Mucosa of rectum (tissue), 2 donors: ENCODE results near the gene C4orf51.
"Not testable (repeated sequence)": the region's sequence is repeated elsewhere in the genome, so short reads cannot be mapped to it uniquely, and the experiment has no call there.

ENCODE experiments used
- H3K27ac ChIP-seq, 2 donors: one replicate each; pipeline ENCODE4 v1.7.0; 2013; ENCODE audit warnings: inconsistent platforms in 2 of 2, low read depth in 2 of 2, low read length in 2 of 2
- H3K27me3 ChIP-seq, 2 donors: one replicate each; pipeline ENCODE4 v1.7.0; 2013; ENCODE audit warnings: low read length in 2 of 2; ENCODE audit not compliant: control insufficient read depth in 2 of 2, insufficient read depth in 2 of 2
- H3K36me3 ChIP-seq, 2 donors: one replicate each; pipeline ENCODE4 v1.7.0; 2013; ENCODE audit warnings: low read length in 2 of 2; ENCODE audit not compliant: control insufficient read depth in 2 of 2, insufficient read depth in 2 of 2
- H3K4me1 ChIP-seq, 2 donors: one replicate each; pipeline ENCODE4 v1.7.0; 2013; ENCODE audit warnings: low read length in 2 of 2, mild to moderate bottlenecking in 1 of 2; ENCODE audit not compliant: control insufficient read depth in 2 of 2, insufficient read depth in 2 of 2
- H3K4me3 ChIP-seq, 2 donors: one replicate each; pipeline ENCODE4 v1.7.0; 2013; ENCODE audit warnings: low read length in 2 of 2
- H3K9ac ChIP-seq, 2 donors: one replicate each; pipeline ENCODE4 v1.7.0; 2013; ENCODE audit warnings: low read length in 2 of 2, low read depth in 1 of 2, mild to moderate bottlenecking in 1 of 2
- H3K9me3 ChIP-seq, 2 donors: one replicate each; pipeline ENCODE4 v1.7.0; 2013; ENCODE audit warnings: low read length in 2 of 2; ENCODE audit not compliant: control insufficient read depth in 2 of 2
- donor health status: healthy.
- donor health status: Normal muscosa, but diverticular disease.

The C4orf51 gene

GRCh38 chr4:145665773-145666172 lies 14.2 kb upstream of the C4orf51 start:
- H3K27ac ChIP-seq, result no peak overlapping the region
- H3K9me3 ChIP-seq, result no peaks in the 10 kb centered on the region
- no peaks in the 10 kb centered on the region for H3K36me3 ChIP-seq
- no peak overlapping the region for H3K9ac ChIP-seq
- H3K27me3 ChIP-seq, result no peaks in the 10 kb centered on the region
- no peak overlapping the region for H3K4me3 ChIP-seq
- no peaks in the 10 kb centered on the region for H3K4me1 ChIP-seq

GRCh38 chr4:145670422-145670821 lies 9.5 kb upstream of the C4orf51 start:
- no peak overlapping the region for H3K9ac ChIP-seq
- H3K9me3 ChIP-seq, result no peaks in the 10 kb centered on the region
- H3K27me3 ChIP-seq, result no peaks in the 10 kb centered on the region
- H3K36me3 ChIP-seq, result no peaks in the 10 kb centered on the region
- H3K4me1 ChIP-seq, result no peaks in the 10 kb centered on the region
- no peak overlapping the region for H3K4me3 ChIP-seq
- H3K27ac ChIP-seq, result no peak overlapping the region

GRCh38 chr4:145679520-145679919 lies 426 bp upstream of the C4orf51 start:
- peaks cover 0 to 6% of the 10 kb centered on the region in 2 donors for H3K4me1 ChIP-seq
- no peaks in the 10 kb centered on the region for H3K27me3 ChIP-seq
- no peaks in the 10 kb centered on the region for H3K36me3 ChIP-seq
- H3K9me3 ChIP-seq, result no peaks in the 10 kb centered on the region
- H3K4me3 ChIP-seq, result no peak overlapping the region
- H3K27ac ChIP-seq, result no peak overlapping the region
- H3K9ac ChIP-seq, result no peak overlapping the region

- no peaks in the 10 kb centered on the region for H3K9me3 ChIP-seq
- H3K4me1 ChIP-seq, result peaks cover 0 to 6% of the 10 kb centered on the region in 2 donors
- no peak overlapping the region for H3K4me3 ChIP-seq
- no peak overlapping the region for H3K27ac ChIP-seq
- H3K36me3 ChIP-seq, result no peaks in the 10 kb centered on the region
- no peak overlapping the region for H3K9ac ChIP-seq
- no peaks in the 10 kb centered on the region for H3K27me3 ChIP-seq
These were observed 956 bp downstream of the C4orf51 start for GRCh38 chr4:145680902-145681301.

- H3K9me3 ChIP-seq, result no peaks in the 10 kb centered on the region
- H3K27ac ChIP-seq, result no peak overlapping the region
- H3K9ac ChIP-seq, result no peak overlapping the region
- H3K36me3 ChIP-seq, result no peaks in the 10 kb centered on the region
- H3K4me1 ChIP-seq, result peaks cover 0 to 6% of the 10 kb centered on the region in 2 donors
- H3K4me3 ChIP-seq, result no peak overlapping the region
- no peaks in the 10 kb centered on the region for H3K27me3 ChIP-seq
These were observed 1.6 kb downstream of the C4orf51 start for GRCh38 chr4:145681518-145681917.

GRCh38 chr4:145681956-145682355 lies 2.0 kb downstream of the C4orf51 start:
- Histone ChIP-seq H3K9ac (no peak overlapping the region), H3K27me3 (no peaks in the 10 kb centered on the region), H3K27ac (no peak overlapping the region), H3K4me1 (peaks cover 0 to 6% of the 10 kb centered on the region in 2 donors), H3K36me3 (no peaks in the 10 kb centered on the region), H3K9me3 (no peaks in the 10 kb centered on the region), H3K4me3 (no peak overlapping the region)

GRCh38 chr4:145686991-145687390 lies 7.0 kb downstream of the C4orf51 start:
- H3K9ac ChIP-seq, result no peak overlapping the region
- H3K36me3 ChIP-seq, result no peaks in the 10 kb centered on the region
- H3K27ac ChIP-seq, result no peak overlapping the region
- H3K9me3 ChIP-seq, result no peaks in the 10 kb centered on the region
- no peaks in the 10 kb centered on the region for H3K4me1 ChIP-seq
- no peaks in the 10 kb centered on the region for H3K27me3 ChIP-seq
- H3K4me3 ChIP-seq, result no peak overlapping the region

GRCh38 chr4:145690610-145691009 lies 10.7 kb downstream of the C4orf51 start:
- Histone ChIP-seq H3K9ac (no peak overlapping the region), H3K36me3 (no peaks in the 10 kb centered on the region), H3K4me3 (no peak overlapping the region), H3K27ac (no peak overlapping the region), H3K27me3 (no peaks in the 10 kb centered on the region), H3K9me3 (no peaks in the 10 kb centered on the region), H3K4me1 (no peaks in the 10 kb centered on the region)

GRCh38 chr4:145691416-145691815 lies 11.5 kb downstream of the C4orf51 start:
- not testable (repeated sequence) for H3K27ac ChIP-seq, H3K4me3 ChIP-seq, H3K27me3 ChIP-seq

GRCh38 chr4:145694929-145695328 lies 15.0 kb downstream of the C4orf51 start:
- no peak overlapping the region for H3K27ac ChIP-seq
- H3K27me3 ChIP-seq, result no peaks in the 10 kb centered on the region
- H3K4me1 ChIP-seq, result no peaks in the 10 kb centered on the region
- no peak overlapping the region for H3K4me3 ChIP-seq
- H3K9ac ChIP-seq, result no peak overlapping the region
- no peaks in the 10 kb centered on the region for H3K36me3 ChIP-seq
- H3K9me3 ChIP-seq, result no peaks in the 10 kb centered on the region

More at GRCh38 chr4:145691416-145691815, 11.5 kb downstream of the C4orf51 start:
- not testable (repeated sequence) for H3K36me3 ChIP-seq, H3K9me3 ChIP-seq, H3K4me1 ChIP-seq, H3K9ac ChIP-seq

GRCh38 chr4:145697332-145697731 lies 17.4 kb downstream of the C4orf51 start:
- Histone ChIP-seq H3K9me3 (no peaks in the 10 kb centered on the region), H3K4me1 (no peaks in the 10 kb centered on the region), H3K9ac (no peak overlapping the region), H3K4me3 (no peak overlapping the region), H3K36me3 (no peaks in the 10 kb centered on the region), H3K27ac (no peak overlapping the region), H3K27me3 (no peaks in the 10 kb centered on the region)
